OCI-LY3 (cell line): ENCODE measurements around the gene GANAB.

Experiments used
- H2AFZ ChIP-seq: fragments of 200-600, 300-600 bp; shearing (Covaris generic); 2 replicates; pipeline ENCODE4 v1.6.0; 2014; ENCODE audit warnings: antibody characterized with exemption, low read depth, low read length
- H3K27ac ChIP-seq: fragments of 200-600, 300-600 bp; sonication (generic); 2 replicates; pipeline ENCODE4 v1.5.1; 2014; ENCODE audit warnings: mild to moderate bottlenecking, low read length, moderate library complexity, mixed read lengths
- H3K27me3 ChIP-seq: fragments of 200-600, 300-600 bp; sonication (generic); 2 replicates; pipeline ENCODE4 v1.6.1; 2014; ENCODE audit warnings: low read depth, low read length, mixed read lengths
- H3K36me3 ChIP-seq: fragments of 200-600, 300-600 bp; sonication (generic); replicated peaks from 2 replicates; pipeline ENCODE3; 2014; ENCODE audit warnings: low read depth, low read length, mixed read lengths
- H3K4me1 ChIP-seq: fragments of 300-600, 200-600 bp; sonication (generic); 2 replicates; pipeline ENCODE4 v1.6.1; 2014; ENCODE audit warnings: low read length, mixed read lengths
- H3K4me2 ChIP-seq: fragments of 200-600, 300-600 bp; sonication (generic); 2 replicates; pipeline ENCODE4 v1.6.1; 2014; ENCODE audit warnings: low read length, mixed read lengths
- H3K4me3 ChIP-seq: fragments of 300-600, 200-600 bp; sonication (generic); 2 replicates; pipeline ENCODE4 v1.5.1; 2014; ENCODE audit warnings: antibody characterized with exemption, mild to moderate bottlenecking, low read length, moderate library complexity
- H3K79me2 ChIP-seq: fragments of 300-600, 200-600 bp; shearing (Covaris generic); 2 replicates; pipeline ENCODE4 v1.6.1; 2014; ENCODE audit warnings: mild to moderate bottlenecking, low read length, mixed read lengths
- H3K9ac ChIP-seq: fragments of 300-600, 200-600 bp; shearing (Covaris generic); 2 replicates; pipeline ENCODE4 v1.6.0; 2014; ENCODE audit warnings: mild to moderate bottlenecking, low read length, moderate library complexity
- H3K9me3 ChIP-seq: fragments of 200-600, 300-600 bp; shearing (Covaris generic); 2 replicates; pipeline ENCODE4 v1.6.1; 2014; ENCODE audit warnings: low read length, mixed read lengths; ENCODE audit not compliant: insufficient read depth
- H4K20me1 ChIP-seq: fragments of 200-600, 300-600 bp; sonication (generic); 2 replicates; pipeline ENCODE4 v1.6.1; 2016; ENCODE audit warnings: low read length, mixed read lengths; ENCODE audit not compliant: insufficient read depth
- CTCF ChIP-seq: fragments of 200-600, 300-600 bp; sonication (generic); IDR thresholded peaks from 2 replicates; pipeline ENCODE4 v1.5.1; 2014; ENCODE audit warnings: antibody characterized with exemption, low read length, low read depth
- EZH2phosphoT487 ChIP-seq: fragments of 200-600 bp; shearing (Covaris generic); IDR thresholded peaks from 2 replicates; pipeline ENCODE4 v1.6.1; 2018; ENCODE audit warnings: antibody characterized with exemption, mixed run types, low read depth

GANAB gene

GRCh38 chr11:62649486-62649885 is 3.1 kb upstream of the GANAB start:
- H3K4me1 ChIP-seq = peaks cover 25% of the 10 kb centered on the region
- no peak overlapping the region for H3K4me2 ChIP-seq
- no peaks in the 10 kb centered on the region for H3K27me3 ChIP-seq
- H3K4me3 ChIP-seq = no peak overlapping the region
- H3K9ac ChIP-seq = no peak overlapping the region
- peaks cover 50% of the 10 kb centered on the region for H3K79me2 ChIP-seq
- no peaks in the 10 kb centered on the region for H3K9me3 ChIP-seq
- TF ChIP-seq CTCF (no peak), EZH2phosphoT487 (no peak)
- H2AFZ ChIP-seq = no peak overlapping the region
- H3K27ac ChIP-seq = no peak overlapping the region
- H4K20me1 ChIP-seq = no peaks in the 10 kb centered on the region
- H3K36me3 ChIP-seq = peaks cover 17% of the 10 kb centered on the region

GRCh38 chr11:62648967-62649364 is 2.6 kb upstream of the GANAB start:
- no peaks in the 10 kb centered on the region for H3K27me3 ChIP-seq
- no peak for TF ChIP-seq CTCF
- no peak for TF ChIP-seq EZH2phosphoT487
- no peaks in the 10 kb centered on the region for H3K9me3 ChIP-seq
- H3K36me3 ChIP-seq = peaks cover 22% of the 10 kb centered on the region
- no peak overlapping the region for H2AFZ ChIP-seq
- no peak overlapping the region for H3K4me3 ChIP-seq
- H3K79me2 ChIP-seq = peaks cover 55% of the 10 kb centered on the region
- H3K9ac ChIP-seq = no peak overlapping the region
- H3K4me1 ChIP-seq = peaks cover 20% of the 10 kb centered on the region
- H4K20me1 ChIP-seq = no peaks in the 10 kb centered on the region
- H3K27ac ChIP-seq = no peak overlapping the region
- no peak overlapping the region for H3K4me2 ChIP-seq

GRCh38 chr11:62648185-62648966 is 2.0 kb upstream of the GANAB start:
- peaks cover 22% of the 10 kb centered on the region for H3K36me3 ChIP-seq
- no peaks in the 10 kb centered on the region for H3K27me3 ChIP-seq
- H3K4me3 ChIP-seq = no peak overlapping the region
- H2AFZ ChIP-seq = no peak overlapping the region
- peaks cover 20% of the 10 kb centered on the region for H3K4me1 ChIP-seq
- no peaks in the 10 kb centered on the region for H3K9me3 ChIP-seq
- H3K27ac ChIP-seq = no peak overlapping the region
- H3K9ac ChIP-seq = no peak overlapping the region
- no peaks in the 10 kb centered on the region for H4K20me1 ChIP-seq
- TF ChIP-seq CTCF (no peak), EZH2phosphoT487 (no peak)
- H3K4me2 ChIP-seq = no peak overlapping the region
- peaks cover 61% of the 10 kb centered on the region for H3K79me2 ChIP-seq

- peaks cover 20% of the 10 kb centered on the region for H3K4me1 ChIP-seq
- peaks cover 63% of the 10 kb centered on the region for H3K79me2 ChIP-seq
- H3K27me3 ChIP-seq = no peaks in the 10 kb centered on the region
- H2AFZ ChIP-seq = no peak overlapping the region
- TF ChIP-seq EZH2phosphoT487 (no peak), CTCF (no peak)
- no peak overlapping the region for H3K27ac ChIP-seq
- H3K9ac ChIP-seq = no peak overlapping the region
- H3K36me3 ChIP-seq = peaks cover 27% of the 10 kb centered on the region
- no peaks in the 10 kb centered on the region for H3K9me3 ChIP-seq
- H4K20me1 ChIP-seq = no peaks in the 10 kb centered on the region
- H3K4me2 ChIP-seq = no peak overlapping the region
- H3K4me3 ChIP-seq = no peak overlapping the region
Measured at GRCh38 chr11:62647609-62648005, 1.2 kb upstream of the GANAB start.
